Measurements from ENCODE around the gene RIMS4.

RIMS4 gene

DNA sequence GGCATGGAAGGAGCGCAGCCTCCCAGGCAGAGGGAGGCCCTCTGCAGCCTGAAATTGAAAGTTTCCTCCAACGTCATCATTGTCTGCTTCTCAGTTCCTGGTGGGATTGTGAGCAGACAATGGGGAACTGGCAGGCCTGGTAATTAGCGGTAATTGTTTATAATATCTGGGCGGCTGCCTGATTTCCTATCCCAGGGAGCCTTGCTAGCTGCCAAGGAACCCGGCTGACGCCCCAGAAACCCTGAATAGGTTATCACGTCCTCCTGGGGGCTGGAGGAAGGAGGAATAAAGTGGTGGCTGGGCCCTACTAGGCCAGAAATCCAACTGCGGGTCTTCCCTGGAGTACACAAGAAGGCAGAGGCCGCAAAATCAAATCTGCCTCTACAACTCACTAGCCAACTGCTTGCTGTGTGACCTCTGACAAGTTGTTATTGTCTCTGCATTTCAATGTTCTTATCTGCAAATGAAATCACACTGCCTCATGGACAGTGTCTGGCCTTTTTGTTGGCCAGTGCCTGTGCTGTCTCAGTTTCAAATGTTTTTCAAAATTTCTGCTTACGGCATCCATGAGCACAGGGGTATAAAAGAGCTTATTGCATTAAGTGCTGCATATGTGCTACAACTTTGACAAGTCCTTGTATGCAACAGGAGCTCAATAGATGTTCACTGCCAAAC, 47.7 kb downstream of the RIMS4 start:
- H3K4me3 ChIP-seq (ENCODE audit: low read depth, low read length) = no peak overlapping the region
- TF ChIP-seq, protein P1, sequence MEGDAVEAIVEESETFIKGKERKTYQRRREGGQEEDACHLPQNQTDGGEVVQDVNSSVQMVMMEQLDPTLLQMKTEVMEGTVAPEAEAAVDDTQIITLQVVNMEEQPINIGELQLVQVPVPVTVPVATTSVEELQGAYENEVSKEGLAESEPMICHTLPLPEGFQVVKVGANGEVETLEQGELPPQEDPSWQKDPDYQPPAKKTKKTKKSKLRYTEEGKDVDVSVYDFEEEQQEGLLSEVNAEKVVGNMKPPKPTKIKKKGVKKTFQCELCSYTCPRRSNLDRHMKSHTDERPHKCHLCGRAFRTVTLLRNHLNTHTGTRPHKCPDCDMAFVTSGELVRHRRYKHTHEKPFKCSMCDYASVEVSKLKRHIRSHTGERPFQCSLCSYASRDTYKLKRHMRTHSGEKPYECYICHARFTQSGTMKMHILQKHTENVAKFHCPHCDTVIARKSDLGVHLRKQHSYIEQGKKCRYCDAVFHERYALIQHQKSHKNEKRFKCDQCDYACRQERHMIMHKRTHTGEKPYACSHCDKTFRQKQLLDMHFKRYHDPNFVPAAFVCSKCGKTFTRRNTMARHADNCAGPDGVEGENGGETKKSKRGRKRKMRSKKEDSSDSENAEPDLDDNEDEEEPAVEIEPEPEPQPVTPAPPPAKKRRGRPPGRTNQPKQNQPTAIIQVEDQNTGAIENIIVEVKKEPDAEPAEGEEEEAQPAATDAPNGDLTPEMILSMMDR (IDR thresholded peaks at IDR 0.05; ENCODE audit: control insufficient read depth, extremely low read depth, insufficient read depth) = no peak
- no peak for DNase-seq (ENCODE audit: low read depth)

DNA sequence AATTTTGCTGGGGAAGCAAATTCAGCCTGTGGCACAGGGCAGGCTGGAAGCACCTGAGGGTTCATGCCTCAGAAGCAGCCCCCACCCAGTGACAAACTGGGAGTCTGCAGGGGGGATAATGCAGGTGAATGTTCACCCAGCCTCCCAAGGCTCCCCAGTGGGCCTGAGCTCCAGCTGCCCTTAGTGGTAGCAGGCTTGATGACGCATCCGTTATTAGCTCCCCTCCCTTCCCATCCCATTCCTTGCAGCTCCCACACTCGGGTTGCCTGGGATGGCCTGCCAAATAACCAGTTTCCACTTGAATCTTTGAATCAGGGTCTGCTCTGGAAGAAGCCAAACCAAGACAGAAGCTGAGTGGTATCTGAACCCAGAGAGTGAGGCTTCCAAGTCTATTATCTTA, 48.9 kb downstream of the RIMS4 start:
- H3K4me3 ChIP-seq (ENCODE audit: low read depth, low read length) = no peak overlapping the region
- TF ChIP-seq, protein P1 (IDR thresholded peaks at IDR 0.05; ENCODE audit: control insufficient read depth, extremely low read depth, insufficient read depth) = no peak
- no peak for DNase-seq (ENCODE audit: low read depth)

DNA sequence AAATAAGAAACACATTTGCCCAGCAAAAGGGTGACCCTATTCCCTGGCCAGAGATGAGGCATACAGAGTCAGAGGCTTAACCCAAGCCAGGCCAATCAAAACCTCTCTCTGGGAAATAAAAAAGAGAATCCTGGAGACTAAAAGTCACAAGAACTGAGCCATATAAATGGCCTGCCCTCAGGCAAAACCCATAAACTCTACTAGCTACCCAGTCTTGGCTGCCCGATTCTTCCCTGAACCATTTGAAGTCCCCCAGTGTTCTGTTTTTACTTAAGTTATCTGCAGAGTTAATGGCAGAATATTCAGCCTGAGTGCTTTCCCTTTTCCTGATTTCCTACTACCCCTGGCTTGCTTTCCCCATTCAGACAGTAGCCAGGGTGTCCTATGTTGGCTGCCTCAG, 50.8 kb downstream of the RIMS4 start:
- TF ChIP-seq, protein P1 (IDR thresholded peaks at IDR 0.05; ENCODE audit: control insufficient read depth, extremely low read depth, insufficient read depth) = no peak
- H3K4me3 ChIP-seq (ENCODE audit: low read depth, low read length) = no peak overlapping the region
- no peak for DNase-seq (ENCODE audit: low read depth)

DNA sequence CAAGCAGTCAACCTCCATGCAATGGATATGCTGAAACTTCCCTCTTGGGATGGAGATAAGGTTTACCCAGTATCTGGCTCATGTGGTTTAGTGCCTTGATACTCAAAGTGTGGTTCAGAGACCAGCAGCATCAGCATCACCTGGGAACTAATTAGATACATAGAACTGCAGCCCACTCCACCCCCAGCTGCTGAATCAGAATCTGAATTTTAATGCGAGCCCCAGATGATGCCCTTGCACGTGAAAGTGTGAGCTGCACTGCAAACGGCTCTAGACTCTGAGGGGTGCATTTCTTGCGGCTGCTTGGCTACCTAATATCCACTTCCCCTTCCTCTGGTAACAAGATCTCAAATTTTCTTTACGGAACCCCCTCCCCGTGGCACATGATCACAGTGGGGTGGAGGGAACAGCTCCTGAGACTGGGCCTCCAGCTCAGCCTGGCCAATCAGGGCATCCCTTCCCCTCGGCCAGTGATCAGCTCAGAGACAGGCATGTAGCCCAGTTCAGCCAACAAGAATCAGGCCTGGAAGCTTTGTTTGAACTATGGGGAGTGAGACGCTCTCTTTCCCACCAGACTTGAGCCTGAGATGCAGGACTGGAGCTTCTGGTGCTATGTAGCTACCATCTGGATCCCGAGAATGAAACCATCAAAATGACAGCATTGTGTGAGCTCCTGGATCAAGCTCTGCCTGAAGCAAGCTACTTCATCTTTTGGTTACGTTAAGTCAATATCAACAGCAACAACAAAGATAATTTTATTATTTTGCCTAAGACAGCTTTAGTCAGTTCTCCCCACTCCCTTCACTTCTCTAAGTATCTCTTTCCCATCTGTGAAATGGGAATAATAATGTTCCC, 51.9 kb downstream of the RIMS4 start:
- H3K4me3 ChIP-seq (ENCODE audit: low read depth, low read length) = no peak overlapping the region
- no peak for DNase-seq (ENCODE audit: low read depth)
- TF ChIP-seq, protein P1 (IDR thresholded peaks at IDR 0.05; ENCODE audit: control insufficient read depth, extremely low read depth, insufficient read depth) = no peak

DNA sequence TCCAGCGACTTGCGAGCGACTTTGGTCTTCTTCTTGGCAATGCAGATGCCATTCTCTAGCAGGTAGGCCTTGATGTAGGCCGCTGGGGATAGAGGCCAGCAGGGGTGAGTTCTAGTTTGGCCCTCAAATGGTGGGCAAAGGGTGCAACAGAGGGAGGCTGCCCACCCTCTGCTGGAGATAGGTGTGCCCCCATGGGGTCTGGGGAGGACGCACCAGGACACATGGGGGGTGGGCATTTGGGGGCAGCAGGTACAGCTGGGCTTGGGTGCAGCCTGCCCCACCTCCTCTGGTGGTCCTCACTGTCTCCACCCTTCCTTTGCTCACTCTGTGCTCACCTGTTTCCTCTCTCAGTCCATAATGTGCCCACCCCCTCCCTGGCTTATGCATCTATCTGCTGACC, 53.4 kb downstream of the RIMS4 start:
- no peak for DNase-seq (ENCODE audit: low read depth)

DNA sequence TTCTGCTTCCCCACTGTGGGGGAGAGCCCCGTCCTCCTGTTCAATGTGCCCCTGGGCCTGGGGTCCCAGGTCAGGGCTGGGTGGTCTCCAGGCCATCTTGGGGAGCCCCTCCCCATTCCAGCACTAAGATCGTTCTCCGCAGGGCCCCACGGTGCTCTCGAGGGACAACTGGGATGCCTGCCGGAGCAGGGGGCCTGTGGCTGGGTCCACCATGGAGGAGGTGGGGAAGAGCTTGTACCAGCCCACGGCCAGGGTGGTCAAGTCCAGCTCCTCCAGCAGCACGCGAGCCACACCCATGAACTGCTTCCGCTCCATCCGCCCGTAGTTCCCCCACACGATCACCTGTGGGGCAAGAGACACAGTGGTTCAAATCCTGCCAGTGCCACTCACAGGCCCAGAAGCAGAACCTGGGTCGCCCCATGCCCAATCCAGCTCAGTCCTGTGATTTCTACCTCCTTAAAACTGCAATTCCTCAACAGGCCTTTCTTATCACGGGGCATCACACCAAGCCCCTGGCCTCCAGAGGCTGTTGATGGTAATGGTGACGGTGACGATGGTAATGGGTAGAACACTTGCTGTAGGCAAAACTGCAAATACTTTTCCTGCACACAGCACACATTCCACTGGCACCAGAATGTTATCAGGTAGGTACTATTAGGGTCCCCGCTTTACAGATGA, 54.2 kb downstream of the RIMS4 start:
- TF ChIP-seq, protein P1 (IDR thresholded peaks at IDR 0.05; ENCODE audit: control insufficient read depth, extremely low read depth, insufficient read depth) = no peak

More for the DNA sequence above, 53.4 kb downstream of the RIMS4 start:
- TF ChIP-seq, protein P1 (IDR thresholded peaks at IDR 0.05; ENCODE audit: control insufficient read depth, extremely low read depth, insufficient read depth) = no peak
- no peak overlapping the region for H3K4me3 ChIP-seq (ENCODE audit: low read depth, low read length)

More for the DNA sequence above, 54.2 kb downstream of the RIMS4 start:
- no peak for DNase-seq (ENCODE audit: low read depth)
- H3K4me3 ChIP-seq (ENCODE audit: low read depth, low read length) = no peak overlapping the region
